ENCODE measurements around the gene ZNF432. TPM values are rescaled to one million over a fixed set of nuclear protein-coding genes. Genes with fewer than 3 reads are reported as not detected.

The ZNF432 gene
- total and polyA plus RNA-seq, 2 donors (not counting 1 experiment from before 2014, with no cell fraction given) = 5.1 to 25.0 TPM

- Histone ChIP-seq H3K27ac (ENCODE audit: low read length in 2 of 2) (no peak overlapping the region), H3K9me3 (ENCODE audit: control extremely low read depth in 1 of 3, control insufficient read depth in 2 of 3, insufficient read depth in 1 of 3, low read length in 2 of 3) (peaks cover 9 to 83% (median 64%) of the 10 kb centered on the region in 3 donors), H3K79me2 (ENCODE audit: control insufficient read depth, insufficient read depth, low read length) (peaks cover 87% of the 10 kb centered on the region), H3K27me3 (replicated peaks in 1 of 4; ENCODE audit: control extremely low read depth in 1 of 4, control insufficient read depth in 3 of 4, insufficient read depth in 4 of 4, low read length in 3 of 4) (no peaks in the 10 kb centered on the region), H4K20me1 (ENCODE audit: control insufficient read depth, insufficient read depth, low read length, poor library complexity, severe bottlenecking) (no peaks in the 10 kb centered on the region), H3K9ac (ENCODE audit: low read length) (no peak overlapping the region), H3K4me2 (replicated peaks; ENCODE audit: low read depth, low read length, poor library complexity, severe bottlenecking) (no peak overlapping the region), H2AFZ (ENCODE audit: insufficient read depth, low read depth, low read length, poor library complexity, severe bottlenecking) (no peak overlapping the region), H3K36me3 (replicated peaks in 1 of 2; ENCODE audit: control extremely low read depth in 1 of 2, control insufficient read depth in 1 of 2, extremely low read depth in 1 of 2, insufficient read depth in 2 of 2, low read length in 1 of 2) (peaks cover 1 to 36% of the 10 kb centered on the region in 2 experiments), H3K4me3 (ENCODE audit: control extremely low read depth in 1 of 5, extremely low read depth in 1 of 5, insufficient read depth in 1 of 5, low read depth in 2 of 5, low read length in 4 of 5) (no peak overlapping the region), H3K4me1 (ENCODE audit: control insufficient read depth in 2 of 2, insufficient read depth in 2 of 2, low read length in 2 of 2) (peaks cover 5 to 15% of the 10 kb centered on the region in 2 donors)
- WGBS (ENCODE audit: insufficient coverage) = no CpG with 5 or more reads among the region's 4 CpGs
- intact Hi-C loops (cut with micrococcal nuclease) = no loop called here
- Mint-ChIP-seq H3K9me3 (ENCODE audit: insufficient read depth) (peaks cover 25% of the 10 kb centered on the region), H3K4me1 (peaks cover 16% of the 10 kb centered on the region), H3K27ac (no peak overlapping the region), H3K27me3 (no peaks in the 10 kb centered on the region), H3K4me3 (no peak overlapping the region)
- POLR2A ChIA-PET = no interaction called here
- TF ChIP-seq CTCF (IDR thresholded peaks at IDR 0.05) (no peak), EZH2 (IDR thresholded peaks at IDR 0.05; ENCODE audit: borderline replicate concordance, insufficient read depth, low read depth, low read length, poor library complexity, severe bottlenecking) (no peak)
- DNase-seq = no peak
- CTCF ChIA-PET = no interaction called here
- ATAC-seq (ENCODE audit: low read depth) = no peak
These were observed 65.3 kb downstream of the ZNF432 start for GRCh38 chr19:51983361-51983760.

Other genes starting within 250 kb of the ZNF432 start
- gene ZNF577, start 160.9 kb downstream of the ZNF432 start, total RNA-seq = 26.0 and 27.9 TPM in 2 replicates
- 12.8 and 15.9 TPM in 2 replicates for gene ZNF577, start 160.9 kb downstream of the ZNF432 start, polyA plus RNA-seq
- gene ZNF649, start 143.8 kb downstream of the ZNF432 start, total RNA-seq = 35.7 and 36.3 TPM in 2 replicates
- 3.8 and 4.1 TPM in 2 replicates for gene ZNF649, start 143.8 kb downstream of the ZNF432 start, polyA plus RNA-seq
- 7.0 and 11.2 TPM in 2 replicates for gene ZNF613, start 121.4 kb downstream of the ZNF432 start, total RNA-seq
- gene ZNF613, start 121.4 kb downstream of the ZNF432 start, polyA plus RNA-seq = 0.91 and 3.0 TPM in 2 replicates
- 50.2 and 53.0 TPM in 2 replicates for gene ZNF350, start 62.0 kb downstream of the ZNF432 start, total RNA-seq
- gene ZNF350, start 62.0 kb downstream of the ZNF432 start, polyA plus RNA-seq = 6.0 and 13.9 TPM in 2 replicates
- 16.8 and 24.5 TPM in 2 replicates for gene ZNF615, start 40.6 kb downstream of the ZNF432 start, total RNA-seq
- 5.0 and 6.2 TPM in 2 replicates for gene ZNF615, start 40.6 kb downstream of the ZNF432 start, polyA plus RNA-seq
- gene ZNF614, start 20.5 kb downstream of the ZNF432 start, total RNA-seq = 12.3 and 14.3 TPM in 2 replicates
- 3.5 and 6.5 TPM in 2 replicates for gene ZNF614, start 20.5 kb downstream of the ZNF432 start, polyA plus RNA-seq
- gene ZNF841, start 46.9 kb upstream of the ZNF432 start, total RNA-seq = 50.8 and 54.5 TPM in 2 replicates
- 7.4 and 13.4 TPM in 2 replicates for gene ZNF841, start 46.9 kb upstream of the ZNF432 start, polyA plus RNA-seq
- gene ZNF616, start 91.1 kb upstream of the ZNF432 start, total RNA-seq = 13.8 and 14.2 TPM in 2 replicates
- gene ZNF616, start 91.1 kb upstream of the ZNF432 start, polyA plus RNA-seq = 1.2 and 1.4 TPM in 2 replicates
- gene ZNF836, start 122.8 kb upstream of the ZNF432 start, total RNA-seq = 42.0 and 46.4 TPM in 2 replicates
- 8.1 and 9.1 TPM in 2 replicates for gene ZNF836, start 122.8 kb upstream of the ZNF432 start, polyA plus RNA-seq
- gene PPP2R1A, start 141.2 kb upstream of the ZNF432 start, total RNA-seq = 202 and 227 TPM in 2 replicates
- gene PPP2R1A, start 141.2 kb upstream of the ZNF432 start, polyA plus RNA-seq = 77.8 and 108 TPM in 2 replicates
- gene ZNF766, start 220.7 kb upstream of the ZNF432 start, total RNA-seq = 41.1 and 48.3 TPM in 2 replicates
- 9.9 and 14.0 TPM in 2 replicates for gene ZNF766, start 220.7 kb upstream of the ZNF432 start, polyA plus RNA-seq
- gene ZNF480, start 248.3 kb upstream of the ZNF432 start, total RNA-seq = 21.8 and 24.8 TPM in 2 replicates
- gene ZNF480, start 248.3 kb upstream of the ZNF432 start, polyA plus RNA-seq = 6.7 and 10.0 TPM in 2 replicates